Type B pancreatic cell (in vitro differentiated cells): ENCODE data around the gene TMEM86B. TPM values are rescaled to one million over a fixed set of nuclear protein-coding genes. Genes with fewer than 3 reads are reported as not detected.

Experiments used
- DNase-seq: peaks from one replicate; pipeline ENCODE4 v3.0.0; 2021; ENCODE audit warnings: mixed read lengths; ENCODE audit not compliant: unreplicated experiment; ENCODE audit errors: extremely low spot score
- H3K27ac Mint-ChIP-seq: 2 replicates; pipeline ENCODE4 v1.8.0; 2021; ENCODE audit warnings: mild to moderate bottlenecking, mixed read lengths
- H3K27me3 Mint-ChIP-seq: 2 replicates; pipeline ENCODE4 v1.8.0; 2021; ENCODE audit warnings: mixed read lengths
- H3K36me3 Mint-ChIP-seq: 2 replicates; pipeline ENCODE4 v1.8.0; 2021; ENCODE audit warnings: mixed read lengths
- H3K4me1 Mint-ChIP-seq: one replicate; pipeline ENCODE4 v1.8.0; 2021; ENCODE audit warnings: mixed read lengths; ENCODE audit not compliant: unreplicated experiment
- H3K4me3 Mint-ChIP-seq: 2 replicates; pipeline ENCODE4 v1.8.0; 2021; ENCODE audit warnings: mild to moderate bottlenecking, mixed read lengths
- H3K9me3 Mint-ChIP-seq: 2 replicates; pipeline ENCODE4 v1.8.0; 2021; ENCODE audit warnings: mixed read lengths
- microRNA-seq: library from miRNA; unstranded; fragments of <30 nt; microRNA quantifications from one replicate; pipeline ENCODE4, GENCODE V29; 2020
- total RNA-seq: library from RNA; stranded (reverse); gene quantifications from 2 replicates; pipeline ENCODE4 v1.2.1, GENCODE V29; 2021; ENCODE audit warnings: low replicate concordance
- TF ChIP-seq, protein P1 (sequence below): fragments of 200-600 bp; sonication (generic); conservative IDR thresholded peaks from 2 replicates; pipeline ENCODE4 v1.5.0; 2021; ENCODE audit warnings: antibody characterized with exemption, mild to moderate bottlenecking

TMEM86B gene
- total RNA-seq, 1 donor from 2014 or later: 14.4 TPM

- Mint-ChIP-seq H3K36me3 (no peaks in the 10 kb centered on the region), H3K27me3 (peaks cover 56% of the 10 kb centered on the region), H3K4me3 (no peak overlapping the region), H3K9me3 (no peaks in the 10 kb centered on the region), H3K27ac (no peak overlapping the region), H3K4me1 (no peaks in the 10 kb centered on the region)
- no peak for DNase-seq
- TF ChIP-seq, protein P1, sequence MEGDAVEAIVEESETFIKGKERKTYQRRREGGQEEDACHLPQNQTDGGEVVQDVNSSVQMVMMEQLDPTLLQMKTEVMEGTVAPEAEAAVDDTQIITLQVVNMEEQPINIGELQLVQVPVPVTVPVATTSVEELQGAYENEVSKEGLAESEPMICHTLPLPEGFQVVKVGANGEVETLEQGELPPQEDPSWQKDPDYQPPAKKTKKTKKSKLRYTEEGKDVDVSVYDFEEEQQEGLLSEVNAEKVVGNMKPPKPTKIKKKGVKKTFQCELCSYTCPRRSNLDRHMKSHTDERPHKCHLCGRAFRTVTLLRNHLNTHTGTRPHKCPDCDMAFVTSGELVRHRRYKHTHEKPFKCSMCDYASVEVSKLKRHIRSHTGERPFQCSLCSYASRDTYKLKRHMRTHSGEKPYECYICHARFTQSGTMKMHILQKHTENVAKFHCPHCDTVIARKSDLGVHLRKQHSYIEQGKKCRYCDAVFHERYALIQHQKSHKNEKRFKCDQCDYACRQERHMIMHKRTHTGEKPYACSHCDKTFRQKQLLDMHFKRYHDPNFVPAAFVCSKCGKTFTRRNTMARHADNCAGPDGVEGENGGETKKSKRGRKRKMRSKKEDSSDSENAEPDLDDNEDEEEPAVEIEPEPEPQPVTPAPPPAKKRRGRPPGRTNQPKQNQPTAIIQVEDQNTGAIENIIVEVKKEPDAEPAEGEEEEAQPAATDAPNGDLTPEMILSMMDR: no peak
Observed at GRCh38 chr19:55186080-55186479, 42.5 kb downstream of the TMEM86B start.

GRCh38 chr19:55181740-55182139, 46.8 kb downstream of the TMEM86B start:
- no peaks in the 10 kb centered on the region for H3K36me3 Mint-ChIP-seq
- DNase-seq: no peak
- no peak overlapping the region for H3K27ac Mint-ChIP-seq
- no peak overlapping the region for H3K4me3 Mint-ChIP-seq
- H3K9me3 Mint-ChIP-seq: no peaks in the 10 kb centered on the region
- H3K27me3 Mint-ChIP-seq: peaks cover 78% of the 10 kb centered on the region
- H3K4me1 Mint-ChIP-seq: no peaks in the 10 kb centered on the region
- TF ChIP-seq, protein P1: no peak

DNA sequence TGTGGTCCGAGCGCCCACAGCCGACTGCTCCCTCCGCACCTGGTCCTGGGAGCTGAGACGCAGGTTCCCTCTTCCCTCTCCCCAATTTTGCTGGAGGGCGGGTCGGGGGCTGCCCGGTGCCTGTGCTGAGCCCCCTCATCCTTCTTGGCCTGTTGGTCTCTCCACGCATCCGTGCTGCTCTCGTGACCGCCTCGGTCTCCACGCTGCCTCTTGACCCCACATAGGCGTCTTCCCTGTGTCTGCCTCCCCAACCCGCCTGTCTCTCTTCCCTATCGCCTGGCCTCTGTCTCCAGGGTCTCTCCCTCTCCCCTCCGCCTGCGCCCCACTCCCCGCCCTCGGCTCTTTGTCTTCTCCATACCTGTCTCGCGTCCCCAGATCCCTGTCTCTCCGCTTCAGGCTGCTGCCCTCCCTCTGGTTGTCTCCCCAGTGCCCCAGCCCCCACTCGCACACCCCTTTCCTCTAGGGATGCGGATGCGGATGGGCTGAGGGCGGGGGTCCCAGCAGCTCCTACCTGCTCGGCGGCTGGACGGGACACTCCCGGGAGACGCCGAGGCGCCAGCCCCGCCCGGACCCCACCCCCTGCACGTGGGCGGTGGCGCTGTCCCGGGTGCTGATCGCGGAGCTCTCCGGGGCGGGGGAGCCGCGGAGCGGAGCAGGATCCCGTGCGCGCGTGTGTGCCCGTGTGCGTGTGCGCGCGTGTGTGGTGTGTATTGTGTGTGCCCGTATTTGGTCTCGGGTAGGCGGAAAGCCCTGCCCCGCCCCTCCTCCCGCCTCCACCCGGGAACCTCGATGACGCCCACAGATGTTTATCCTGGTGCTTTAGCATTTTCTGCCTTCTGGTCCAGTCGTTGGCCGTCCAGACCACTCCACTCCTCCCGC, 48.7 kb downstream of the TMEM86B start, which contains the start of gene SYT5:
TSS of gene SYT5 (minus strand) at position 684 of the 879 bp plus-strand sequence. CDS start 1,248 bp downstream, outside the sequence.
- Mint-ChIP-seq H3K27ac (peak within 1 kb of the TSS; percentile 59), H3K4me1 (no peaks in the 10 kb centered on the region)

GRCh38 chr19:55178781-55179599, 49.6 kb downstream of the TMEM86B start:
- TF ChIP-seq, protein P1: no peak
- H3K27ac Mint-ChIP-seq: peak overlapping the region; percentile 59
- peak overlapping the region; percentile 86 for H3K4me3 Mint-ChIP-seq
- peaks cover 86% of the 10 kb centered on the region for H3K27me3 Mint-ChIP-seq
- H3K36me3 Mint-ChIP-seq: no peaks in the 10 kb centered on the region
- no peaks in the 10 kb centered on the region for H3K9me3 Mint-ChIP-seq
- peak; percentile 83 for DNase-seq
- no peaks in the 10 kb centered on the region for H3K4me1 Mint-ChIP-seq

More for the DNA sequence above, 48.7 kb downstream of the TMEM86B start, which contains the start of gene SYT5:
- Mint-ChIP-seq H3K9me3 (no peaks in the 10 kb centered on the region), H3K4me3 (peak within 1 kb of the TSS; percentile 86), H3K27me3 (peaks cover 82% of the 10 kb centered on the region), H3K36me3 (no peaks in the 10 kb centered on the region)
- TF ChIP-seq, protein P1: no peak
- DNase-seq: no peak

Small RNA genes lying within 50 kb of the gene (microRNA-seq; reads per million reads assigned to microRNA genes)
- gene MIR6802: not detected
- 1.7 reads per million for gene MIR6803
- 2.2 reads per million for gene MIR6804

Other genes with a start within 250 kb of the TMEM86B start
- 0.22 and 0.93 TPM in 2 replicates for gene GP6, start 190.5 kb downstream of the TMEM86B start, total RNA-seq
- gene RDH13, start 165.6 kb downstream of the TMEM86B start, total RNA-seq: 37.9 and 74.9 TPM in 2 replicates
- gene EPS8L1, start 152.9 kb downstream of the TMEM86B start, total RNA-seq: 54.0 and 116 TPM in 2 replicates
- 102 and 113 TPM in 2 replicates for gene PPP1R12C, start 111.1 kb downstream of the TMEM86B start, total RNA-seq
- 27.6 and 83.1 TPM in 2 replicates for gene TNNT1, start 79.6 kb downstream of the TMEM86B start, total RNA-seq
- gene TNNI3, start 71.0 kb downstream of the TMEM86B start, total RNA-seq: 2.1 and 4.3 TPM in 2 replicates
- 5.9 and 12.2 TPM in 2 replicates for gene DNAAF3, start 62.1 kb downstream of the TMEM86B start, total RNA-seq
- 5.0 and 9.1 TPM in 2 replicates for gene SYT5, start 48.5 kb downstream of the TMEM86B start, total RNA-seq
- 3.9 and 4.3 TPM in 2 replicates for gene PTPRH, start 19.3 kb downstream of the TMEM86B start, total RNA-seq
- gene PPP6R1, start 30.3 kb upstream of the TMEM86B start, total RNA-seq: 71.5 and 72.3 TPM in 2 replicates
- gene HSPBP1, start 51.3 kb upstream of the TMEM86B start, total RNA-seq: 37.8 and 50.7 TPM in 2 replicates
- gene BRSK1, start 55.2 kb upstream of the TMEM86B start, total RNA-seq: 9.8 and 32.3 TPM in 2 replicates
- 1.2 and 1.6 TPM in 2 replicates for gene TMEM150B, start 96.6 kb upstream of the TMEM86B start, total RNA-seq
- gene KMT5C, start 111.1 kb upstream of the TMEM86B start, total RNA-seq: 26.9 and 32.9 TPM in 2 replicates
- gene COX6B2, start 126.0 kb upstream of the TMEM86B start, total RNA-seq: 0.33 and 0.87 TPM in 2 replicates
- not detected in 2 replicates for gene GARIN5B, start 134.5 kb upstream of the TMEM86B start, total RNA-seq
- 0.46 and 0.48 TPM in 2 replicates for gene IL11, start 141.7 kb upstream of the TMEM86B start, total RNA-seq
- 2.6 and 2.8 TPM in 2 replicates for gene TMEM190, start 148.1 kb upstream of the TMEM86B start, total RNA-seq
- 8.1 and 14.0 TPM in 2 replicates for gene TMEM238, start 155.5 kb upstream of the TMEM86B start, total RNA-seq
- gene RPL28, start 157.2 kb upstream of the TMEM86B start, total RNA-seq: 1,799 and 2,072 TPM in 2 replicates
- gene UBE2S, start 179.0 kb upstream of the TMEM86B start, total RNA-seq: 40.7 and 91.3 TPM in 2 replicates
- gene SHISA7, start 214.5 kb upstream of the TMEM86B start, total RNA-seq: 0.05 and 0.22 TPM in 2 replicates
- gene ISOC2, start 232.9 kb upstream of the TMEM86B start, total RNA-seq: 44.2 and 47.5 TPM in 2 replicates
- gene C19orf85, start 236.0 kb upstream of the TMEM86B start, total RNA-seq: not detected in 2 replicates
- 10.3 and 13.2 TPM in 2 replicates for gene ZNF628, start 247.9 kb upstream of the TMEM86B start, total RNA-seq